Adrenal gland (tissue), 5 donors: Measurements from ENCODE around the gene RAB1B.

Experiments
- CTCF ChIP-seq, 6 experiments: fragments of 450-650 bp in 4 of 6; fragments of 200-600 bp in 2 of 6; sonication (generic) in 1 of 6; IDR thresholded peaks; 1 replicate in 5 of 6; 2 replicates in 1 of 6; pipeline versions ENCODE4 v1.5.1 to v1.8.0; 2016 to 2021; ENCODE audit warnings: antibody characterized with exemption in 6 of 6, mild to moderate bottlenecking in 2 of 6, moderate library complexity in 1 of 6
- POLR2A ChIP-seq, 2 donors: fragments of 450-650 bp; IDR thresholded peaks; one replicate each; pipeline ENCODE4 v1.6.1; 2017; ENCODE audit warnings: antibody characterized with exemption in 2 of 2, mild to moderate bottlenecking in 2 of 2, moderate library complexity in 1 of 2
- donor health status: DM: no; HTN: no; CAD: no.

GRCh38 chr11:66259225-66259624, 9.2 kb upstream of the RAB1B start:
- TF ChIP-seq CTCF (IDR thresholded peaks at IDR 0.05) (no peak), POLR2A (IDR thresholded peaks at IDR 0.05) (no peak)
